8988T (cell line): ENCODE results near the gene HUS1.
A peak's percentile ranks its signal among the peaks of the same experiment; 100 is the strongest.
"Not testable (repeated sequence)": the region's sequence is repeated elsewhere in the genome, so short reads cannot be mapped to it uniquely, and the experiment has no call there.

Experiments
- DNase-seq: peaks from one replicate; pipeline ENCODE4 v3.0.0; 2011

The HUS1 gene

GRCh38 chr7:47979145-47979831 lies at the start of gene HUS1:
HUS1 (minus strand) TSS chr7:47979615; CDS start chr7:47979519, 96 bp downstream.
- DNase-seq = peak; percentile 62

GRCh38 chr7:48028938-48029337 lies 49.5 kb upstream of the HUS1 start, which contains the start of gene SUN3:
SUN3 (minus strand) TSS chr7:48029107; CDS start chr7:48028938, 169 bp downstream.
- no peak for DNase-seq

- DNase-seq = no peak
These were observed 46.2 kb upstream of the HUS1 start for GRCh38 chr7:48025624-48026023.

GRCh38 chr7:48017674-48018073 lies 38.3 kb upstream of the HUS1 start:
- DNase-seq = no peak

- no peak for DNase-seq
These were observed 37.2 kb upstream of the HUS1 start for GRCh38 chr7:48016641-48017040.

GRCh38 chr7:48011951-48012350 lies 32.5 kb upstream of the HUS1 start:
- DNase-seq = no peak

GRCh38 chr7:48011323-48011722 lies 31.9 kb upstream of the HUS1 start:
- DNase-seq = no peak

- DNase-seq = no peak
These were observed 30.5 kb upstream of the HUS1 start for GRCh38 chr7:48009954-48010353.

GRCh38 chr7:48009257-48009656 lies 29.8 kb upstream of the HUS1 start:
- DNase-seq = no peak

- DNase-seq = no peak
These were observed 27.5 kb upstream of the HUS1 start for GRCh38 chr7:48006866-48007265.

- DNase-seq = no peak
These were observed 25.2 kb upstream of the HUS1 start for GRCh38 chr7:48004638-48005037.

GRCh38 chr7:48004032-48004431 lies 24.6 kb upstream of the HUS1 start:
- DNase-seq = no peak

- not testable (repeated sequence) for DNase-seq
These were observed 20.7 kb upstream of the HUS1 start for GRCh38 chr7:48000164-48000563.

- DNase-seq = no peak
These were observed 20.0 kb upstream of the HUS1 start for GRCh38 chr7:47999413-47999812.

GRCh38 chr7:47992446-47992845 lies 13.0 kb upstream of the HUS1 start:
- no peak for DNase-seq

- peak; percentile 43 for DNase-seq
These were observed 12.4 kb upstream of the HUS1 start for GRCh38 chr7:47991741-47992311.

GRCh38 chr7:47991270-47991669 lies 11.9 kb upstream of the HUS1 start:
- DNase-seq = no peak

GRCh38 chr7:47990592-47990991 lies 11.2 kb upstream of the HUS1 start:
- DNase-seq = no peak

- DNase-seq = not testable (repeated sequence)
These were observed 10.4 kb upstream of the HUS1 start for GRCh38 chr7:47989607-47990400.

GRCh38 chr7:47988496-47989386 lies 9.3 kb upstream of the HUS1 start:
- no peak for DNase-seq

GRCh38 chr7:47982610-47983009 lies 3.2 kb upstream of the HUS1 start:
- no peak for DNase-seq

- DNase-seq = not testable (repeated sequence)
These were observed 1.2 kb upstream of the HUS1 start for GRCh38 chr7:47980648-47981047.

- no peak for DNase-seq
These were observed 392 bp upstream of the HUS1 start for GRCh38 chr7:47979832-47980181.
